BE2C (cell line): ENCODE results near the gene AFG1L.

Source experiments
- DNase-seq: peaks from one replicate; pipeline ENCODE4 v3.0.0-alpha.2; 2020
- H3K27me3 ChIP-seq: fragments of 250-450 bp; sonication (Bioruptor Pico); 2 replicates; pipeline ENCODE4 v1.5.1; 2020; ENCODE audit warnings: mild to moderate bottlenecking
- H3K36me3 ChIP-seq: fragments of 250-450 bp; sonication (Bioruptor Pico); 2 replicates; pipeline ENCODE4 v1.5.1; 2020; ENCODE audit warnings: mild to moderate bottlenecking
- H3K4me1 ChIP-seq: fragments of 250-450 bp; sonication (Bioruptor Pico); 2 replicates; pipeline ENCODE4 v1.5.1; 2020
- H3K4me3 ChIP-seq: 2 replicates; pipeline ENCODE4 v1.5.1; 2011; ENCODE audit warnings: low read depth, low read length
- H3K9me3 ChIP-seq: fragments of 250-450 bp; sonication (Bioruptor Pico); 2 replicates; pipeline ENCODE4 v1.5.1; 2020
- TF ChIP-seq, protein P1 (sequence below): IDR thresholded peaks from 2 replicates; pipeline ENCODE4 v1.5.1; 2012; ENCODE audit warnings: mild to moderate bottlenecking, low read depth, low read length

Gene AFG1L

DNA sequence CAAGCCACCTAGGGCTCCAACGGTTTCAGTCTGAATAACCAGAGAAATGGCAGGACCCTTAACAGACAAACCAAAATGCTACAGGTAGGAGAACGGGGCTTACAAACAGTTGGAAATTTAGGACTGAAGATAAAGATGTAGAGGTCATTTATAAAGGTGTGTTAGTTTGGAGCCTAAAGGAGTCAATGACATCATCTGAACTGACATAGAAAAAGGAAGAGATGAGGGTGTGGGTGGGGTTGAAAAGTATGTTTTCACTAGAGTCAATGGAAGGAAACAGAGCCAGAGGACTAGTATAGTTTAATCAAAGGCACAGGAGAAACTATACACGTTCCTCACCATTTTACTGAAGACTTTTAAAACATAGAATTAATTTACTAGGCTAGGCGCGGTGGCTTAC, 194.8 kb downstream of the AFG1L start:
- Histone ChIP-seq H3K27me3 (no peaks in the 10 kb centered on the region), H3K9me3 (no peaks in the 10 kb centered on the region), H3K4me3 (no peak overlapping the region), H3K4me1 (no peaks in the 10 kb centered on the region), H3K36me3 (no peaks in the 10 kb centered on the region)
- TF ChIP-seq, protein P1, sequence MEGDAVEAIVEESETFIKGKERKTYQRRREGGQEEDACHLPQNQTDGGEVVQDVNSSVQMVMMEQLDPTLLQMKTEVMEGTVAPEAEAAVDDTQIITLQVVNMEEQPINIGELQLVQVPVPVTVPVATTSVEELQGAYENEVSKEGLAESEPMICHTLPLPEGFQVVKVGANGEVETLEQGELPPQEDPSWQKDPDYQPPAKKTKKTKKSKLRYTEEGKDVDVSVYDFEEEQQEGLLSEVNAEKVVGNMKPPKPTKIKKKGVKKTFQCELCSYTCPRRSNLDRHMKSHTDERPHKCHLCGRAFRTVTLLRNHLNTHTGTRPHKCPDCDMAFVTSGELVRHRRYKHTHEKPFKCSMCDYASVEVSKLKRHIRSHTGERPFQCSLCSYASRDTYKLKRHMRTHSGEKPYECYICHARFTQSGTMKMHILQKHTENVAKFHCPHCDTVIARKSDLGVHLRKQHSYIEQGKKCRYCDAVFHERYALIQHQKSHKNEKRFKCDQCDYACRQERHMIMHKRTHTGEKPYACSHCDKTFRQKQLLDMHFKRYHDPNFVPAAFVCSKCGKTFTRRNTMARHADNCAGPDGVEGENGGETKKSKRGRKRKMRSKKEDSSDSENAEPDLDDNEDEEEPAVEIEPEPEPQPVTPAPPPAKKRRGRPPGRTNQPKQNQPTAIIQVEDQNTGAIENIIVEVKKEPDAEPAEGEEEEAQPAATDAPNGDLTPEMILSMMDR, result no peak
- no peak for DNase-seq

DNA sequence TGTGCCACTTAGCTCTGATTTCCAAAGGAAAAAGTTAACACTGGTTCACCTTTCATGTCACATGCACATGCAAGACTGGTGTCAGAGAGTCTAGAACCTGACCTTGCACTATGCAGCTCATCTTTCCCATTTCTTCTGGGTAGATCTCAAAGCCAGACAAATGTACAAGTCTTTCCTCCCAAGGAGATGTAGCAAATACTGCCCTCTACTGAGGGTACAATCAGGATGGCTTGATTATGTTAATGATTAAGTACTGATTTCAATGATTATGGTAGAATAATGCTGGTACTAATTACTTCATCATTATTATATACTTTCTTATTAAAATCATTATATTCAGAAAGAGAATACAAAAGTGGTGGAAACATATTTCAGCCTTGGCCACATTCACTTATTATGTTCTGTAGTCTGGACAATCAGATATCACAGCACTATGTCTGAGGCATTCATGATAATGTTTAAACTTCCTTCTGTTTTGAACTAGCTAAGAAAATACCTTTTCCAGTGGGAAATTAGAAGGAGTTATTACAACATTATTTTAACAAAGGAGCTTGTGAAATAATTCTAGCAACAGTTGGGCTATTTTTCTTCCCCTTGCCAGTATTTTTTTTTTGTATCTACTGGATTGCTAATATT, 197.4 kb downstream of the AFG1L start:
- no peaks in the 10 kb centered on the region for H3K9me3 ChIP-seq
- TF ChIP-seq, protein P1, result peak; percentile 68
- no peak overlapping the region for H3K4me3 ChIP-seq
- H3K27me3 ChIP-seq, result no peaks in the 10 kb centered on the region
- no peak for DNase-seq
- H3K4me1 ChIP-seq, result no peaks in the 10 kb centered on the region
- H3K36me3 ChIP-seq, result no peaks in the 10 kb centered on the region

DNA sequence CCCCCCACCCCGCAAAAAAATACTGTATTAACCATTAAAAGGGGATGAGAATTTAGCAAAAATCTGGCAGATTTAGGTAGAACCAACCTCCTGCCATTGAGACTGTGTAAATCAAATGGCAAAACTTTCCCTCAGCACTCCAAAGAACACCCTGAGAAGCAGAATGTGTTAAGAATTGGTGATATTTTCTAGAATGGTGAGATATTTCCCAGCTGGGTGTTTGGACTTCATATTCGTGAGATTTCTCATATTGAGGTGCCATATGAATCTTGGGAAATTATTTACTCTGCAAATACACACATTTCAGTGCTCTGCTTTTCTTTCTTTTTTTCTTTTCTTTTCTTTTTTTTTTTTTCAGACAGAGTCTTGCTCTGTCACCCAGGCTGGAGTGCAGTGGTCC, 199.6 kb downstream of the AFG1L start:
- H3K27me3 ChIP-seq, result no peaks in the 10 kb centered on the region
- H3K4me3 ChIP-seq, result no peak overlapping the region
- DNase-seq, result no peak
- H3K4me1 ChIP-seq, result no peaks in the 10 kb centered on the region
- TF ChIP-seq, protein P1, result no peak
- H3K36me3 ChIP-seq, result no peaks in the 10 kb centered on the region
- no peaks in the 10 kb centered on the region for H3K9me3 ChIP-seq

DNA sequence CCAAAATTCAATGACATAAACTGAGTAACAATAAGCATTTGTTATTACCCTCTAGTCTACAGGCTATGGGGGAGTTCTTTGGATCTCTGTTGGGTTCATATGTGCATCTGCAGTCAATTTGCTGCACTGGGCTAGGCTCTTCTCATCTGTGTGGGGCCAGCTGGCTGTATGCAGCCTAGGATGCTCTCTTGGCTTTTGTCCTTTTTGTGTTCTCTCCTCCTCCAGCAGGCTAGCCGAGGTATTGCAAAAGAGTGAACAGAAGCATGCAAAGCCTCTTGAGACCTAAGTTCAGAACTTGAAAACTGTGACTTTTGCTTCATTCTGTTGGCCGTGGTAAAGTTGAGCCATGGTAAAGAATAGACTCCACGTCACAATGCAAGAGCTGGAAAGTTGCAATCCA, 203.0 kb downstream of the AFG1L start:
- DNase-seq, result peak; percentile 47
- Histone ChIP-seq H3K36me3 (no peaks in the 10 kb centered on the region), H3K4me1 (no peaks in the 10 kb centered on the region), H3K9me3 (no peaks in the 10 kb centered on the region), H3K4me3 (no peak overlapping the region), H3K27me3 (no peaks in the 10 kb centered on the region)
- TF ChIP-seq, protein P1, result peak; percentile 68

DNA sequence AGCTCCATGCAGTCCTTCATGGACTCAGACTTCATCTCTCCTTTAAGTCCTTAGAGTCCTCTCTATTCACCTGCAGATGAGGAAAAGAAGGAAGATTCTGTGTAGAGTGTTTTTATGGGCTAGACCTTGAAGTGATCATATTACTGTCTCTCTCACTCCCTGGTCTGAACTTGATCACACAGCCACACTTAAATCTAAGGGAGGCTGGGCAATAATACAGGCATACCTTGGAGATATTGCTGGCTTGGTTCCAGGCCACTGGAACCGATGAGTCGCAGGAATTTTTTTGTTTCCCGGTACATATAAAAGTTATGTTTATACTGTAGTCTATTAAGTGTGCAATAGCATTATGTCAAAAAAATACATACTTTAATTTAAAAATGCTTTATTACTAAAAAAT, 206.7 kb downstream of the AFG1L start:
- TF ChIP-seq, protein P1, result no peak
- Histone ChIP-seq H3K9me3 (no peaks in the 10 kb centered on the region), H3K36me3 (no peaks in the 10 kb centered on the region), H3K4me1 (no peaks in the 10 kb centered on the region), H3K4me3 (no peak overlapping the region), H3K27me3 (no peaks in the 10 kb centered on the region)
- no peak for DNase-seq

DNA sequence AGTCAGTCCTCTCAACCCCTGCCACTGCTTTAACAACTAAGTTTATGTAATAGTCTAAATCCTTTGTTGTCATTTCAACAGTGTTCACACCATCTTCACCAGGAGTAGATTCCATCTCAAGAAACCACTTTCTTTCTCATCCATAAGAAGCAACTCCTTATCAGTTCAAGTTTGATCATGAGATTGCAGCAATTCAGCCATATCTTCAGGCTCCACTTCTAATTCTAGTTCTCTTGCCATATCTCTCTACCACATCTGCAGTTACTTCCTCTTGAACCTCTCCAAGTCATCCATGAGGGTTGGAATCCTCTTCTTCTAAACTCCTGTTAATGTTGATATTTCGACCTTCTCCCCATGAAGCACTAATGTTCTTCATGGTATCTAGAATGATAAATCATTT, 208.0 kb downstream of the AFG1L start:
- Histone ChIP-seq H3K27me3 (no peaks in the 10 kb centered on the region), H3K9me3 (no peaks in the 10 kb centered on the region), H3K4me1 (no peaks in the 10 kb centered on the region), H3K36me3 (no peaks in the 10 kb centered on the region), H3K4me3 (no peak overlapping the region)
- no peak for DNase-seq
- TF ChIP-seq, protein P1, result no peak
